H9 (cell line): Measurements from ENCODE around the gene OR5M8. TPM values are rescaled to one million over a fixed set of nuclear protein-coding genes. Genes with fewer than 3 reads are reported as not detected.

Experiments used
- DNase-seq: peaks from one replicate; pipeline ENCODE4 v3.0.0-alpha.2; 2017
- H2AFZ ChIP-seq: one replicate; pipeline ENCODE4 v1.6.1; 2013; ENCODE audit warnings: mild to moderate bottlenecking, low read length, control low read depth, moderate library complexity
- H2AK5ac ChIP-seq: 2 replicates; pipeline ENCODE4 v1.6.1; 2013; ENCODE audit warnings: low read length, control low read depth, mixed read lengths; ENCODE audit not compliant: insufficient read length
- H2BK120ac ChIP-seq: one replicate; pipeline ENCODE4 v1.6.1; 2013; ENCODE audit warnings: low read depth, mild to moderate bottlenecking, low read length, control low read depth, inconsistent platforms; ENCODE audit not compliant: poor library complexity, severe bottlenecking
- H2BK12ac ChIP-seq: 2 replicates; pipeline ENCODE4 v1.6.1; 2013; ENCODE audit warnings: low read length, control low read depth, mixed read lengths, low read depth; ENCODE audit not compliant: insufficient read length
- H2BK15ac ChIP-seq: 2 replicates; pipeline ENCODE4 v1.6.1; 2013; ENCODE audit warnings: low read depth, low read length, control low read depth
- H2BK20ac ChIP-seq: one replicate; pipeline ENCODE4 v1.6.1; 2013; ENCODE audit warnings: low read depth, mild to moderate bottlenecking, low read length, control low read depth, inconsistent platforms; ENCODE audit not compliant: poor library complexity, severe bottlenecking
- H2BK5ac ChIP-seq: 2 replicates; pipeline ENCODE4 v1.6.1; 2013; ENCODE audit warnings: low read length, control low read depth, mixed read lengths; ENCODE audit not compliant: insufficient read length
- H3K14ac ChIP-seq: 2 replicates; pipeline ENCODE4 v1.6.1; 2013; ENCODE audit warnings: low read length, control low read depth; ENCODE audit not compliant: insufficient read depth
- H3K18ac ChIP-seq: 2 replicates; pipeline ENCODE4 v1.6.1; 2013; ENCODE audit warnings: low read depth, mild to moderate bottlenecking, mixed read lengths, low read length, control low read depth; ENCODE audit not compliant: insufficient read length
- H3K23ac ChIP-seq: 2 replicates; pipeline ENCODE4 v1.6.1; 2013; ENCODE audit warnings: low read length, control low read depth, mixed read lengths, low read depth; ENCODE audit not compliant: insufficient read length
- H3K23me2 ChIP-seq: 2 replicates; pipeline ENCODE4 v1.6.1; 2013; ENCODE audit warnings: low read depth, mild to moderate bottlenecking, mixed read lengths, low read length, control low read depth; ENCODE audit not compliant: insufficient read length, poor library complexity, severe bottlenecking
- H3K27ac ChIP-seq: 2 replicates; pipeline ENCODE4 v1.5.1; 2013; ENCODE audit warnings: low read length, control low read depth, mixed read lengths, low read depth; ENCODE audit not compliant: insufficient read length
- H3K27me3 ChIP-seq: 2 replicates; pipeline ENCODE4 v1.6.1; 2013; ENCODE audit warnings: low read length, control low read depth, inconsistent platforms; ENCODE audit not compliant: insufficient read depth
- H3K4ac ChIP-seq: 2 replicates; pipeline ENCODE4 v1.6.1; 2013; ENCODE audit warnings: low read depth, mild to moderate bottlenecking, control low read depth, inconsistent platforms, low read length, moderate library complexity
- H3K4me1 ChIP-seq: 2 replicates; pipeline ENCODE4 v1.6.1; 2013; ENCODE audit warnings: low read length, control low read depth, inconsistent platforms; ENCODE audit not compliant: insufficient read depth
- H3K4me2 ChIP-seq: 2 replicates; pipeline ENCODE4 v1.6.1; 2013; ENCODE audit warnings: low read length, control low read depth, mixed read lengths; ENCODE audit not compliant: insufficient read length, insufficient read depth
- H3K56ac ChIP-seq: 2 replicates; pipeline ENCODE4 v1.6.1; 2013; ENCODE audit warnings: low read depth, mild to moderate bottlenecking, mixed read lengths, low read length, control low read depth; ENCODE audit not compliant: insufficient read length
- H3K79me1 ChIP-seq: 2 replicates; pipeline ENCODE4 v1.6.1; 2013; ENCODE audit warnings: low read depth, mild to moderate bottlenecking, moderate library complexity, low read length, control low read depth, inconsistent platforms; ENCODE audit not compliant: insufficient read depth, poor library complexity, severe bottlenecking
- H3K79me2 ChIP-seq: 2 replicates; pipeline ENCODE4 v1.6.1; 2013; ENCODE audit warnings: low read length, control low read depth, inconsistent platforms; ENCODE audit not compliant: insufficient read depth
- H3K9ac ChIP-seq: 2 replicates; pipeline ENCODE4 v1.6.1; 2013; ENCODE audit warnings: low read length, control low read depth, mixed read lengths; ENCODE audit not compliant: insufficient read length; ENCODE audit errors: extremely low read depth
- H3K9me3 ChIP-seq: one replicate; pipeline ENCODE4 v1.6.1; 2013; ENCODE audit warnings: low read depth, low read length, inconsistent platforms; ENCODE audit not compliant: control insufficient read depth
- H3T11ph ChIP-seq: one replicate; pipeline ENCODE4 v1.6.1; 2013; ENCODE audit warnings: mild to moderate bottlenecking, low read length, control low read depth, inconsistent platforms
- H4K20me1 ChIP-seq: one replicate; pipeline ENCODE4 v1.6.1; 2013; ENCODE audit not compliant: control insufficient read depth, insufficient read length, insufficient read depth
- H4K5ac ChIP-seq: 2 replicates; pipeline ENCODE4 v1.6.1; 2013; ENCODE audit warnings: low read depth, mild to moderate bottlenecking, mixed read lengths, low read length, control low read depth; ENCODE audit not compliant: insufficient read length
- H4K8ac ChIP-seq: replicated peaks from 2 replicates; pipeline ENCODE4 v1.6.1; 2013; ENCODE audit warnings: low read length, control low read depth, mixed read lengths, low read depth; ENCODE audit not compliant: insufficient read length
- H4K91ac ChIP-seq: 2 replicates; pipeline ENCODE4 v1.6.1; 2013; ENCODE audit warnings: low read depth, mild to moderate bottlenecking, moderate library complexity, mixed read lengths, low read length, control low read depth; ENCODE audit not compliant: insufficient read length
- H3K27ac Mint-ChIP-seq, 3 experiments: 2 replicates in 2 of 3; 3 replicates in 1 of 3; pipeline ENCODE4 v1.8.0; 2020 to 2021; ENCODE audit warnings: mixed read lengths in 3 of 3, mild to moderate bottlenecking in 1 of 3, moderate library complexity in 1 of 3
- H3K27me3 Mint-ChIP-seq: 2 replicates; pipeline ENCODE4 v1.8.0; 2021; ENCODE audit warnings: low read depth, mild to moderate bottlenecking, moderate library complexity, mixed read lengths
- H3K36me3 Mint-ChIP-seq, 3 experiments: 2 replicates in 2 of 3; 3 replicates in 1 of 3; pipeline ENCODE4 v1.8.0; 2020 to 2021; ENCODE audit warnings: low read depth in 3 of 3, mixed read lengths in 3 of 3; ENCODE audit not compliant: insufficient read depth in 1 of 3
- H3K4me1 Mint-ChIP-seq, 2 experiments: 2 replicates each; pipeline ENCODE4 v1.8.0; 2020; ENCODE audit warnings: mixed read lengths in 2 of 2
- H3K4me3 Mint-ChIP-seq, 2 experiments: 2 replicates in 1 of 2; 3 replicates in 1 of 2; pipeline ENCODE4 v1.8.0; 2020 to 2021; ENCODE audit warnings: mild to moderate bottlenecking in 2 of 2, mixed read lengths in 2 of 2, moderate library complexity in 1 of 2
- H3K9me3 Mint-ChIP-seq, 2 experiments: 2 replicates in 1 of 2; 3 replicates in 1 of 2; pipeline ENCODE4 v1.8.0; 2020; ENCODE audit warnings: mild to moderate bottlenecking in 2 of 2, mixed read lengths in 2 of 2, moderate library complexity in 1 of 2
- WGBS: extraction: QIAGEN DNeasy Blood & Tissue Kit; methylation state at CpG from one replicate; pipeline ENCODE4 v1.1.7; 2013; ENCODE audit warnings: missing lambda C conversion rate, low lambda C conversion rate, mixed read lengths; ENCODE audit not compliant: insufficient read length; ENCODE audit errors: extremely low coverage; 5-methylcytosine and 5-hydroxymethylcytosine counted together
- total RNA-seq: library from RNA; stranded (reverse); gene quantifications from 2 replicates; pipeline ENCODE4 v1.2.1, GENCODE V29; 2021
- TF ChIP-seq, protein P1 (sequence below): fragments of 200-600 bp; sonication (generic); conservative IDR thresholded peaks from 3 replicates; pipeline ENCODE4 v1.8.0; 2021; ENCODE audit warnings: antibody characterized with exemption, mild to moderate bottlenecking

Gene OR5M8
- total RNA-seq, 1 experiment from 2014 or later, result not detected

DNA sequence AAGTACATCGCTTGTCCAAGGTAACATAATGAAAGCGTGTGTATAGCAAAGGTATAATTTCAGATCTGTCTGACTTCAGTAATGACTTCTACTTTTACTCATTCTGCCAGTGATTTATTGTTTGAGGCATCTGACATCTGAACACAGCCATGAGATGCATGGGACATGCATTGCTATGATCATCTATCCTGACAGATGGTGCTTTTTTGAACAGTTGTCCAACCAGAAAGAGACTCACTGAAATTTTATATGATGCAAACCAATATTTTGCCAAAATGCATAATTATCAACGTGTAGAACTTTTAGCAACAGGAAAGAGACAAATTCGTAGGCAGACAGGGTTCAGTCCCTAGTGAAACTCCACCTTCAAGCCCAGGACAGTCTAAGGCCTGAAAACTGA, 37.6 kb downstream of the OR5M8 start:
- Histone ChIP-seq H4K20me1 (no peaks in the 10 kb centered on the region), H3K9me3 (peaks cover 3% of the 10 kb centered on the region), H3K4ac (no peak overlapping the region), H2BK20ac (no peak overlapping the region), H4K5ac (no peak overlapping the region), H2AFZ (no peak overlapping the region), H3K79me1 (no peaks in the 10 kb centered on the region), H4K8ac (no peak overlapping the region), H2BK5ac (no peak overlapping the region), H4K91ac (no peak overlapping the region), H3K18ac (no peak overlapping the region), H3K4me2 (no peak overlapping the region), H3K14ac (no peak overlapping the region), H3K27me3 (no peaks in the 10 kb centered on the region), H3K4me1 (no peaks in the 10 kb centered on the region; the same call in 1 of the 2 replicates), H3K23me2 (no peaks in the 10 kb centered on the region), H2BK12ac (no peak overlapping the region), H3T11ph (no peak overlapping the region), H2BK15ac (no peak overlapping the region), H2AK5ac (no peak overlapping the region), H3K9ac (no peak overlapping the region), H3K23ac (no peak overlapping the region), H2BK120ac (no peak overlapping the region), H3K79me2 (no peaks in the 10 kb centered on the region), H3K27ac (no peak overlapping the region), H3K56ac (no peak overlapping the region)
- WGBS, result no CpG with 5 or more reads among the region's 4 CpGs
- TF ChIP-seq, protein P1, sequence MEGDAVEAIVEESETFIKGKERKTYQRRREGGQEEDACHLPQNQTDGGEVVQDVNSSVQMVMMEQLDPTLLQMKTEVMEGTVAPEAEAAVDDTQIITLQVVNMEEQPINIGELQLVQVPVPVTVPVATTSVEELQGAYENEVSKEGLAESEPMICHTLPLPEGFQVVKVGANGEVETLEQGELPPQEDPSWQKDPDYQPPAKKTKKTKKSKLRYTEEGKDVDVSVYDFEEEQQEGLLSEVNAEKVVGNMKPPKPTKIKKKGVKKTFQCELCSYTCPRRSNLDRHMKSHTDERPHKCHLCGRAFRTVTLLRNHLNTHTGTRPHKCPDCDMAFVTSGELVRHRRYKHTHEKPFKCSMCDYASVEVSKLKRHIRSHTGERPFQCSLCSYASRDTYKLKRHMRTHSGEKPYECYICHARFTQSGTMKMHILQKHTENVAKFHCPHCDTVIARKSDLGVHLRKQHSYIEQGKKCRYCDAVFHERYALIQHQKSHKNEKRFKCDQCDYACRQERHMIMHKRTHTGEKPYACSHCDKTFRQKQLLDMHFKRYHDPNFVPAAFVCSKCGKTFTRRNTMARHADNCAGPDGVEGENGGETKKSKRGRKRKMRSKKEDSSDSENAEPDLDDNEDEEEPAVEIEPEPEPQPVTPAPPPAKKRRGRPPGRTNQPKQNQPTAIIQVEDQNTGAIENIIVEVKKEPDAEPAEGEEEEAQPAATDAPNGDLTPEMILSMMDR, result no peak
- Mint-ChIP-seq H3K27ac (no peak overlapping the region), H3K36me3 (no peaks in the 10 kb centered on the region), H3K27me3 (no peaks in the 10 kb centered on the region), H3K9me3 (peaks cover 0 to 4% of the 10 kb centered on the region in 2 experiments; a peak in 1 of 5 replicates), H3K4me3 (no peak overlapping the region), H3K4me1 (peaks cover 0 to 6% of the 10 kb centered on the region in 2 experiments; a peak in 2 of 4 replicates)
- DNase-seq, result no peak

Other genes with a start within 250 kb of the OR5M8 start
- not detected in 2 replicates for gene OR5T3, start 239.1 kb downstream of the OR5M8 start, total RNA-seq
- not detected in 2 replicates for gene OR5T1, start 217.2 kb downstream of the OR5M8 start, total RNA-seq
- not detected in 2 replicates for gene OR8H1, start 199.1 kb downstream of the OR5M8 start, total RNA-seq
- gene OR8K3, start 176.2 kb downstream of the OR5M8 start, total RNA-seq, result not detected in 2 replicates
- gene OR8K1, start 145.3 kb downstream of the OR5M8 start, total RNA-seq, result not detected in 2 replicates
- gene OR8J1, start 137.1 kb downstream of the OR5M8 start, total RNA-seq, result not detected in 2 replicates
- gene OR8U1, start 115.7 kb downstream of the OR5M8 start, total RNA-seq, result not detected in 2 replicates
- gene OR5AL1, start 78.7 kb downstream of the OR5M8 start, total RNA-seq, result not detected in 2 replicates
- gene OR5M3, start 18.0 kb downstream of the OR5M8 start, total RNA-seq, result not detected in 2 replicates
- not detected in 2 replicates for gene OR5M11, start 51.9 kb upstream of the OR5M8 start, total RNA-seq
- not detected in 2 replicates for gene OR5M10, start 86.4 kb upstream of the OR5M8 start, total RNA-seq
- gene OR5M1, start 123.5 kb upstream of the OR5M8 start, total RNA-seq, result not detected in 2 replicates
- gene OR5AP2, start 151.1 kb upstream of the OR5M8 start, total RNA-seq, result not detected in 2 replicates
- gene OR5AR1, start 172.3 kb upstream of the OR5M8 start, total RNA-seq, result not detected in 2 replicates
- gene OR9G1, start 207.7 kb upstream of the OR5M8 start, total RNA-seq, result not detected in 2 replicates